Right cardiac atrium (tissue), 5 donors: ENCODE measurements around the gene ETV6. TPM values are rescaled to one million over a fixed set of nuclear protein-coding genes. Genes with fewer than 3 reads are reported as not detected.

ENCODE experiments used
- ATAC-seq, 2 donors: fragments of 200-7000 bp; cut with Tn5 transposase; one replicate each; pipeline versions ENCODE4 v1.8.0 to v1.9.1; 2020; ENCODE audit warnings: moderate library complexity in 2 of 2, mild to moderate bottlenecking in 1 of 2
- DNase-seq, 3 donors: peaks; one replicate each; pipeline ENCODE4 v3.0.0-alpha.2; 2020
- H3K27ac ChIP-seq: one replicate; pipeline ENCODE4 v1.5.1; 2013; ENCODE audit warnings: mild to moderate bottlenecking, low read length, control low read depth, moderate library complexity
- H3K27me3 ChIP-seq: one replicate; pipeline ENCODE4 v1.6.1; 2013; ENCODE audit not compliant: control insufficient read depth, insufficient read depth
- H3K4me1 ChIP-seq: one replicate; pipeline ENCODE4 v1.6.1; 2013; ENCODE audit warnings: low read length; ENCODE audit not compliant: control insufficient read depth, insufficient read depth
- H3K4me3 ChIP-seq: one replicate; pipeline ENCODE4 v1.5.1; 2013; ENCODE audit warnings: low read length, control low read depth
- H3K9me3 ChIP-seq: one replicate; pipeline ENCODE4 v1.6.1; 2013; ENCODE audit warnings: low read length; ENCODE audit not compliant: control insufficient read depth
- WGBS: extraction: QIAGEN DNeasy Blood & Tissue Kit; methylation state at CpG from one replicate; pipeline ENCODE4 v1.1.7; 2013; 5-methylcytosine and 5-hydroxymethylcytosine counted together
- intact Hi-C, 4 donors: fragments of 100-400 bp; cut with DNase I; formaldehyde crosslinking; loops; one replicate each; pipeline versions ENCODE4 v1.11.0 to v1.14.0; 2022 to 2023
- polyA plus RNA-seq: library from polyadenylated mRNA; stranded (reverse); fragments of 200-250 nt; gene quantifications from one replicate; pipeline ENCODE4 v1.2.3, GENCODE V29; 2013
- total RNA-seq, 4 donors: library from RNA; stranded (reverse); fragmentation: NEBNext Ultra II Directional; extraction: Animal tissue kit (Norgen Biotek cat#: 25700); gene quantifications; one replicate each; pipeline ENCODE4 v1.2.1, GENCODE V29; 2021
- donor health status: healthy with polysubstance abuse.
- donor health status: DM: no; HTN: yes; CAD: no.
- donor health status: DM: no; HTN: no; CAD: no.
- donor health status: DM: no; HTN: yes; CAD: no; lungs with severe emphysema.
- donor health status: DM: yes; HTN: yes; CAD: no.

ETV6 gene
- total and polyA plus RNA-seq, 5 donors, result 2.9 to 31.4 (median 11.7) TPM

GRCh38 chr12:11667171-11667570, 17.7 kb downstream of the ETV6 start:
- Histone ChIP-seq H3K27ac (no peak overlapping the region), H3K4me1 (peaks cover 14% of the 10 kb centered on the region), H3K27me3 (no peaks in the 10 kb centered on the region), H3K9me3 (no peaks in the 10 kb centered on the region), H3K4me3 (no peak overlapping the region)
- ATAC-seq (no peak), DNase-seq (no peak)
- WGBS, result 93% methylated on average over 5 of the region's 5 CpGs
- intact Hi-C loops, result no loop called here

GRCh38 chr12:11668611-11669010, 19.1 kb downstream of the ETV6 start:
- Histone ChIP-seq H3K27ac (no peak overlapping the region), H3K27me3 (no peaks in the 10 kb centered on the region), H3K4me3 (no peak overlapping the region), H3K4me1 (peaks cover 13% of the 10 kb centered on the region), H3K9me3 (no peaks in the 10 kb centered on the region)
- intact Hi-C loops, result no loop called here
- 65% methylated on average over 6 of the region's 6 CpGs for WGBS
- DNase-seq, result no peak
- ATAC-seq, result no peak

GRCh38 chr12:11669348-11669747, 19.9 kb downstream of the ETV6 start:
- DNase-seq (no peak), ATAC-seq (no peak)
- WGBS, result 73% methylated on average over 5 of the region's 5 CpGs
- Histone ChIP-seq H3K9me3 (no peaks in the 10 kb centered on the region), H3K4me3 (no peak overlapping the region), H3K27me3 (no peaks in the 10 kb centered on the region), H3K4me1 (peaks cover 18% of the 10 kb centered on the region), H3K27ac (no peak overlapping the region)
- intact Hi-C loops, result no loop called here

DNA sequence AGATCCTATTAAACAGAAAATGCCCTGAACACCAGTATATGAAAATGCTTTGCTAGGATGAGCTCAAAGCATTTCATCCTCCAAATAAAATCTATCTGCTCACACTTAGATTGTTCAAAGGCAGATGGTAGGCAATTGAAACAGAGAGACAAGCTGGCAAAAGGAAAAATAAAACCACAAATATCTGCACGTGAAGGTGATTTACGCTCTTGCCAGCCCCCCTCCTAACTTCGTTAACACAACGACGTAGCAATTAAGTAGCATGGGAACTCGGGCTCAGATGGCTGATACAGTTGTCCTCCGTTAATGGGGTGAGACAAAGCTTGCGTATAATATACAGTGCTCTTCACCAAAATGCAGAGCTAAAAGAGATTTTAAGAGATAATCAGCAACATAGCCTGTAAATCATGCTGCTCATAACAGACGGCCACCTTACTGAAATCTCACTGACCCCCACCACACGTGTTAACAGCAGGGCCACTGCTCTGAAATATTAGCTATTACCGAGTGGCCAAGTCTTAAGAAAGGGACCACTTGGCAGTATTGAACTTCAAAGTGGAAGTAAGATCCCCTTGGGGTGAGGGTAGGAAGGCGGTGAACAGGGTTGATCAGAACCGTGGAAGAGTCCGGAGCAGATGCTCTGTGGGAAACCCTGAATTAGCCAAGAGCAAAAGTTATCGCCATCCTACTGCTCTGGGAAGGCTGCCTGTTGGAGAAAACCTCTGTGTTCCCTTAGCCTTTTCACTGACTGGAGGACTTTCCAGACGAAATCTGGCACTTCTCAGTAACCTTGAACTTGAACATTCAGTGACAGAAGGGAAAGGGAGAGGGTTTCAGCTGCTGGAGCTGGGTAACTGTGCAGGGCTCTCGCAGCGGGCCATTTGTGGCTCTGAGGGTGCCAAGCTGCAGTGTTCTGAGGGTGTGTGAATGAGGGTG, 23.1 kb downstream of the ETV6 start:
- H3K27me3 ChIP-seq, result no peaks in the 10 kb centered on the region
- no peaks in the 10 kb centered on the region for H3K9me3 ChIP-seq
- H3K4me3 ChIP-seq, result no peak overlapping the region
- DNase-seq (no peak), ATAC-seq (peak; percentile 34 to 65)
- 64% methylated on average over 18 of the region's 18 CpGs for WGBS
- H3K4me1 ChIP-seq, result peaks cover 27% of the 10 kb centered on the region
- H3K27ac ChIP-seq, result no peak overlapping the region
- intact Hi-C loops, result no loop called here

DNA sequence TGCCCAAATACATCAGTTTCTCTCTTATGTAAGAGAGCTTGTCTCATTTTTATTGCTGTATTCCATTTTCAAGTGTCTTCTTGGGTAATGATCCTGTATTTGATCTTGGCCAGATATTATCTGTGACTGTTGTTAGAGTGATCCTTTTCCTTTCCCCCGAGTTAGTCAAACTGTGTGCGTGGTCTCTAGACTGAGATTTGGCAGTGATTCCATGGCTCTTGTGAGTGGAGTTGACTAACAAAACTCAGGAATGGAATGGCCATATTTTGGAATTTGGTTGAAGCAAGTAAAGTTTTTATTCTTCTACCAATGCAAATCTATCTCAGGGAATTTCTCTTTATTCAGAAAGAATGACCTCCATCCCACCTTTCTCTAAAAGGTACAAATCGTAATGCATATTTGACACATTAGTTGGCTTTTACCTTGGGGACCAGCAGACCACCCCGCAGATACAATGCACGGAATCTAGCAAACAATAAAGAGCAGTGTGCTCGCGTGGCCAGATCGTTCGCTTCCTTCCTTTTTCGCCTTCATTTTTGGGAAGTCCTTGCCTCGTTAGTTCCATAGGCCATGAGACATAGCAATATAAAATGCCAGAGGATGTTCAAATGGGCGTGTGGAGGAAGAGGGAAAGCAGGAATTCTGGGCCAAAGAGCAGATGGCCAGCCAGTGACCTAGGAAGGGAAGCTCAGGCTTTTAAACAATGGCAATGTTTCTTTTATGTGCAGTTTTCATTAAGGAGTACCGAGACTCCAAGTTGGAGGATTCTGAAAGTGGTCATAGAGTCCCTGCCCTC, 24.4 kb downstream of the ETV6 start:
- ATAC-seq, result peak in 1 of 2 donors; percentile 76

GRCh38 chr12:11674894-11675390, 25.5 kb downstream of the ETV6 start:
- no peak overlapping the region for H3K27ac ChIP-seq
- no peaks in the 10 kb centered on the region for H3K27me3 ChIP-seq
- DNase-seq (no peak), ATAC-seq (no peak)
- H3K9me3 ChIP-seq, result no peaks in the 10 kb centered on the region
- intact Hi-C loops, result no loop called here
- H3K4me1 ChIP-seq, result peaks cover 23% of the 10 kb centered on the region
- H3K4me3 ChIP-seq, result no peak overlapping the region
- 97% methylated on average over 4 of the region's 4 CpGs for WGBS

More for the DNA sequence above, 24.4 kb downstream of the ETV6 start:
- Histone ChIP-seq H3K4me3 (no peak overlapping the region), H3K9me3 (no peaks in the 10 kb centered on the region), H3K27me3 (no peaks in the 10 kb centered on the region), H3K4me1 (peaks cover 23% of the 10 kb centered on the region), H3K27ac (peak overlapping the region; percentile 6)
- 52% methylated on average over 13 of the region's 13 CpGs for WGBS
- intact Hi-C loops, result no loop called here
- DNase-seq, result no peak

GRCh38 chr12:11676052-11676451, 26.6 kb downstream of the ETV6 start:
- H3K4me1 ChIP-seq, result peaks cover 23% of the 10 kb centered on the region
- no peak overlapping the region for H3K27ac ChIP-seq
- no peaks in the 10 kb centered on the region for H3K9me3 ChIP-seq
- DNase-seq, result no peak
- no peak overlapping the region for H3K4me3 ChIP-seq
- intact Hi-C loops, result no loop called here
- peak in 1 of 2 donors; percentile 16 for ATAC-seq
- no peaks in the 10 kb centered on the region for H3K27me3 ChIP-seq
- WGBS, result 54% methylated on average over 4 of the region's 4 CpGs

DNA sequence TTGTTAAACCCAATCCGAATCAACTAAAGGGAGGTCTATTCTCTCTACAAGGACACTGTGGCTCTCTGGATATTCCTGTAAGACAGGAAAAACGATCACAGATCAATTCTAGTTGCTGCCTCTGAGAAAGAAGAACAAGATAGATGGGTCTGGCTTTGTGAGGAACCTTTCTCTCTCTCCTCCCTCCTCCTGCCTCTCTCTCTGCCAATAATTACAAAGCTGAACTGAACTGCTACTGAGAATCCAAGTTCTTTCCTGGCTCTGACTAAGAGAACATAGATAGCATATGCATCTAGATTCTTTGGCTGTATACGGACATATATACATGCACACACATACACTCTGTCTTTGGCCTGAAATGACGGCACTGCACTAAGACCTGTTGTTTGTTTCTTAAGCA, 27.6 kb downstream of the ETV6 start:
- Histone ChIP-seq H3K27me3 (no peaks in the 10 kb centered on the region), H3K4me1 (peaks cover 23% of the 10 kb centered on the region), H3K4me3 (no peak overlapping the region), H3K27ac (no peak overlapping the region), H3K9me3 (no peaks in the 10 kb centered on the region)
- intact Hi-C loops, result no loop called here
- ATAC-seq, result peak in 1 of 2 donors; percentile 22
- no peak for DNase-seq
- WGBS, result 63% methylated on average over 4 of the region's 4 CpGs

GRCh38 chr12:11677752-11678151, 28.3 kb downstream of the ETV6 start:
- Histone ChIP-seq H3K4me3 (no peak overlapping the region), H3K27ac (no peak overlapping the region), H3K27me3 (no peaks in the 10 kb centered on the region), H3K9me3 (no peaks in the 10 kb centered on the region), H3K4me1 (peaks cover 20% of the 10 kb centered on the region)
- 66% methylated on average over 7 of the region's 7 CpGs for WGBS
- intact Hi-C loops, result no loop called here
- DNase-seq, result peak; percentile 30 to 77 (median 76)
- ATAC-seq, result peak; percentile 68 to 87

GRCh38 chr12:11678781-11679180, 29.3 kb downstream of the ETV6 start:
- intact Hi-C loops, result no loop called here
- Histone ChIP-seq H3K4me3 (no peak overlapping the region), H3K27me3 (no peaks in the 10 kb centered on the region), H3K27ac (no peak overlapping the region), H3K4me1 (peaks cover 16% of the 10 kb centered on the region), H3K9me3 (no peaks in the 10 kb centered on the region)
- WGBS, result 81% methylated on average over 3 of the region's 3 CpGs
- ATAC-seq (peak in 1 of 2 donors; percentile 28), DNase-seq (no peak)

DNA sequence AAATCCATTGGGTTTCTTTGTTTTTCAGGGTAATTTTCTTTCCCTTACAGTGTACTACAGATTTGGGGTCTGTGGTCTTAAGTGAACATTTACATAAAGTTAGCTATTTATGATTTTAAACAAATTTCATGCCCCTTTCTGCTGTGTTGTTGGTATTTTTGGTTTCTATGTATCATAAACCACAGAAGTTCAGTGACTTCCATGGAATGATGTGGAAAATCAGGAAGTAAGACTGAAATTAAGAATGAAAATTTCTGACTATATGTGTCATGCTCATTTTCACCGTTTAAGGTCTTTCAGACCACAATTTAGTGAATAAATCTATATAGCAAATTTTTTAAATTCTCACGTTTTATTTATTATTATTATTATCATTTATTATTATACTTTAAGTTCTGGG, 31.7 kb downstream of the ETV6 start:
- intact Hi-C loops, result no loop called here
- H3K27ac ChIP-seq, result no peak overlapping the region
- DNase-seq (no peak), ATAC-seq (no peak)
- H3K4me3 ChIP-seq, result no peak overlapping the region
- H3K4me1 ChIP-seq, result peaks cover 6% of the 10 kb centered on the region
- no peaks in the 10 kb centered on the region for H3K9me3 ChIP-seq
- no peaks in the 10 kb centered on the region for H3K27me3 ChIP-seq
- 89% methylated on average over 2 of the region's 2 CpGs for WGBS
